VCaP (cell line): ENCODE data around the gene GRIP2.

Source experiments
- H3K27ac ChIP-seq: fragments of 450-650 bp; 2 replicates; pipeline ENCODE4 v1.5.1; 2017
- TF ChIP-seq, protein P1 (sequence below): fragments of 450-650 bp; conservative IDR thresholded peaks from 2 replicates; pipeline ENCODE4 v1.5.1; 2017; ENCODE audit warnings: mild to moderate bottlenecking, moderate library complexity

Gene GRIP2

DNA sequence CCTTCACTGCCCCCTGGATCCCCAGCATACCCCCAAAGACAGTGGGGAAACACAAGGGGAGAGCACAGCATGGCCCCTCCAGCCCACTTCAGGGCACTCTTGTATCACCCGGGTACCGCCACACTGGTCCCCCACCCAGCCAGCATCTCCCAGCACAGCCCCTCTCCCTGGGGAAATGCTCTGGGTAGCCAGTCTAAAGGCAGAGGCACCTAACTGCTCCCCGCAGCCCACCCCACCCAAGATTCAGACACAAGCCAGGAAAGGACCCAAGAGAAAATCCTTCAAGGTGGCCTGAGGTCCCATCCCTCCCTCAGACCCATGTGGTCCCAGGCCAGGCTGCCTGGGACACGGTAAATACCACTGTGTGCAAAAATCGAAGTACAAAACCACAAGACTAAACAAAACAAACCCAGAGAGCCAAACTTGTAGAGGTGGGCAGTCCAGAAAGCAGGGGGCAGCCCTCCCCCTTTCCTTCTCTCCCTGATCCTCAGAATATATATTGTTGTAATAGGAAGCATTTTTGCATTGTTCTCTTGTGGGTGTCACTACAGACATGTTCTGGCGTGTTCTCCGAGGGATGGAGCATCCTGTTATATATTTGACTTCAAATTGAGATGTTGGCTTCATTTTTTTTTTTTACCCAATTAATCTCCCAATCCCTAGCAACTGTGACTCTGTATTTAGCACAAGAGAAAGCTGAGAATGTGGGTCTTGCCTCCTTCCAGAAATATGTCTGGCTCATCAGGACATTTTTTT is 51.7 kb downstream of the GRIP2 start:
- H3K27ac ChIP-seq, result no peak overlapping the region
- TF ChIP-seq, protein P1, sequence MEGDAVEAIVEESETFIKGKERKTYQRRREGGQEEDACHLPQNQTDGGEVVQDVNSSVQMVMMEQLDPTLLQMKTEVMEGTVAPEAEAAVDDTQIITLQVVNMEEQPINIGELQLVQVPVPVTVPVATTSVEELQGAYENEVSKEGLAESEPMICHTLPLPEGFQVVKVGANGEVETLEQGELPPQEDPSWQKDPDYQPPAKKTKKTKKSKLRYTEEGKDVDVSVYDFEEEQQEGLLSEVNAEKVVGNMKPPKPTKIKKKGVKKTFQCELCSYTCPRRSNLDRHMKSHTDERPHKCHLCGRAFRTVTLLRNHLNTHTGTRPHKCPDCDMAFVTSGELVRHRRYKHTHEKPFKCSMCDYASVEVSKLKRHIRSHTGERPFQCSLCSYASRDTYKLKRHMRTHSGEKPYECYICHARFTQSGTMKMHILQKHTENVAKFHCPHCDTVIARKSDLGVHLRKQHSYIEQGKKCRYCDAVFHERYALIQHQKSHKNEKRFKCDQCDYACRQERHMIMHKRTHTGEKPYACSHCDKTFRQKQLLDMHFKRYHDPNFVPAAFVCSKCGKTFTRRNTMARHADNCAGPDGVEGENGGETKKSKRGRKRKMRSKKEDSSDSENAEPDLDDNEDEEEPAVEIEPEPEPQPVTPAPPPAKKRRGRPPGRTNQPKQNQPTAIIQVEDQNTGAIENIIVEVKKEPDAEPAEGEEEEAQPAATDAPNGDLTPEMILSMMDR, result no peak

DNA sequence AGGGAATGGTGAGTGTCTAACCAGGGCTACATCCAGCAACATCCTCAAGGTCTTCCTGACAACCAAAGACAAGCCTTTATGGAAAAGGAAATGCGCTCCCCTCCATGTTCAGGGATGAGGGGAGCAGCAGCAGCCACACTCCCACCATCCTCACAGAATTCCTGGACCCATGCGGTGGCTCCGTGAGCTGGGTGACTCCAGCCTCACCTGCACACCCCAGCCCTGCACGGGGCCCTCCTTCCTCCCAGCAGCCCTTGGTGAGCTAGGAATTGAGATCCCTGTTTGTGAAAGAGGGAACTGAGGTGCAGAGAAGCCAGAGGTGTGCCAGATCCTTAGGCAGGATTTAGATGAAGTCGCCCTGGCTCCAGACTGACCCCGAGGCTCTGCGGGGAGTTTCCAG is 52.3 kb downstream of the GRIP2 start:
- TF ChIP-seq, protein P1, result no peak
- H3K27ac ChIP-seq, result no peak overlapping the region

DNA sequence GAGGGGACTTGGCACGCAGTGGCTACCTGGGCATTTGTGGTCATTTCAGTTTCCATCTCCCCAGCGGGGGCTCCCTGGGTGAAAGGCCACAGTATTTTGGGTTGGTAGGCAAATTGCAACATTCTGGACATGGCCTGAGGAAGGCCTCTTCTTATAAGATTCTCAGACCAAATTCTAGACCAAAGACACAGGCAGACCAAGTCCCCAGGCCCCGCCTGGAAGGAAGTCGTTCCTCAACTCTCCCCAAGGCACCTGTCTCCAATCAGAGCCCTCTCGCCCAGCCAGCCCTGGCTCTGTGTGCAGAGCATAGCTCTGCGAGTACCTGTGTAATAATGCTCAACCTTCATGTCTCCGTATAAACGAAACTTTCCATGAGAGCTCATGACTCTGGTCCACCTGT is 53.1 kb downstream of the GRIP2 start:
- H3K27ac ChIP-seq, result no peak overlapping the region
- TF ChIP-seq, protein P1, result no peak

DNA sequence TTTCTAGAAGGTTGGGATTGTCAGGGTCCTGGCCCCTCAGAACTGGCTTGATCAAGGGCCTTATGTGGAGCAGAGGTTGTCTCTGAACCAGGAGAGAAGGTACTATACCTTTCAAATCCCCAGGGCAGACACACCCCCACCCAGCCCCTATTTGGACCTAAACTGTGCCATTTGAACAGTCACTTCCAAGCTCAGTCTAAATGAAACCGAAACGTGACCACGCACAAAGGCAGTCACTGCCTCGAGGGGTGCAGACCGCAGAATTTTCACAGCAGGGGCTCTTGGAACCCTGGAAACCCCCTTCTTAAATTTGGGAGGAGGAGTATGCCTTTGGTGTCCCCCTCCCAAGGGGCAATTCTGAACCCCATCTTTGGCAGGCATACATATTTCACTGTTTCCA is 53.7 kb downstream of the GRIP2 start:
- TF ChIP-seq, protein P1, result no peak
- no peak overlapping the region for H3K27ac ChIP-seq

DNA sequence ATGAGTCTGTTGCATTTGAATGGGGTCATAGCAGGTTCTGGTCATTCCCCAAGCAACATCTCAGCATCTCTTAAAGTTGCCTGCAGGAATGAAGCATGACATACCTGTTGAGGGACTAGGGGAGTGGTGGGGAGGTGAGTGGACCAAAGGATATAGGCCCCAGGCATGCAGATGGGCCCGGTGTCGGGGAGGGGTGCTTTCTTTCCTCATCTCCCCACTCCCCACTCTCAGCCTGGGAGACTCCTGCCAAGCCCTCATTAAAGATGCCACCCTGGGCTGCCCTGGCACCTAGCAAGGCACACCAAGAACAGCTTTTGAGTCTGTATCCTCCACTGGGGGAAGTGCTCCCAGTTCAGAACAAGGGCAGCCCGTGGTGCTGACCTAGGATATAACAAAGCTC is 54.2 kb downstream of the GRIP2 start:
- H3K27ac ChIP-seq, result no peak overlapping the region
- TF ChIP-seq, protein P1, result no peak

DNA sequence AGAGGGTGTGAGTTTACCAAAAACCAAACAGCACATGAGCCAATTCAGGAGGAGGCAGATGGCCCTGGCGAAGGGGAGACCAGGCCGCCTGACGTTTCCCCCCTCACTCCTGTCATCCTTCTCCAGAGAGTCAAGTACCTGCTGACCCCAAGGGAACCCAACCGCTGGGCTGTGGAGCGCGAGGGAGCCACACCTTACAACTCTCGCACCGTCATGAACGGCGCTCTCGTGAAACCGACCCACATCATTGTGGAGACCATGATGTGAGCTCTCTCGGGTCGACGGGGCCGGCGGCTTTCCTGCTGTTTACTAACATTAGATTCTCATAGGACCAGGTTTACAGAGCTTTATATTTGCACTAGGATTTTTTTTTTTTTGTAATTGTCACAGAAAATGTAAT is 55.4 kb downstream of the GRIP2 start:
- H3K27ac ChIP-seq, result no peak overlapping the region
- TF ChIP-seq, protein P1, result no peak

DNA sequence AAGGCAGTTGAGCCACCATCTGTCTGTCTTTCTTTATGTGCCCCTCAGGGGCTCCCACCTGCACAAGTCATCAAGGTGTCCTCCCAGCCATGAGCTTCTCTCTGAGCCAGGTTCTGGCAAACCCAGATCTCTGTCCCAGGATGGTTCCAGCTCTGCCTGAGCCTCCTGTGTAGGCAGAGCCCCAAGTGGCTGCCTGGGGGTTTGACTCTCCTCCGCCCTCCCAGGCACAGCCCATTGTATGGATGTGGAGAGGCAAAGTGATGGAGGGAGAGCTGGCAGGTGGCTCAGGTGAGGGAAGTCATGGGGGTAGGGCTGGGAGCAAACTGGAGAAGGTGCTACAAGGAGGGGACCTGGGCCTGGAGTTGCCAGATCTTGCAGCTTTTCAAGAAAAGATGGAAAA is 56.9 kb downstream of the GRIP2 start:
- H3K27ac ChIP-seq, result no peak overlapping the region
- TF ChIP-seq, protein P1, result no peak
